Stimulated activated CD8-positive, alpha-beta memory T cell treated with anti-CD3 and anti-CD28 coated beads, Interleukin-15, amount 100 ng/mL, for 48 hours (primary cell): ENCODE data around the gene TBC1D9.

ENCODE experiments used
- DNase-seq, 2 donors: peaks; one replicate each; pipeline ENCODE4 v3.0.0-alpha.2; 2020; ENCODE audit warnings: low read depth in 2 of 2

The TBC1D9 gene

GRCh38 chr4:140720387-140721304 lies 35.5 kb downstream of the TBC1D9 start:
- DNase-seq: no peak

- DNase-seq: no peak
Observed at GRCh38 chr4:140719686-140720085, 36.5 kb downstream of the TBC1D9 start.

GRCh38 chr4:140719022-140719421 lies 37.2 kb downstream of the TBC1D9 start:
- no peak for DNase-seq

GRCh38 chr4:140718241-140718952 lies 37.8 kb downstream of the TBC1D9 start:
- DNase-seq: no peak

GRCh38 chr4:140717313-140717712 lies 38.9 kb downstream of the TBC1D9 start:
- DNase-seq: no peak

GRCh38 chr4:140715119-140715518 lies 41.1 kb downstream of the TBC1D9 start:
- DNase-seq: no peak

GRCh38 chr4:140711910-140712309 lies 44.3 kb downstream of the TBC1D9 start:
- DNase-seq: no peak

- no peak for DNase-seq
Observed at GRCh38 chr4:140710908-140711622, 45.1 kb downstream of the TBC1D9 start.

GRCh38 chr4:140707325-140707724 lies 48.9 kb downstream of the TBC1D9 start:
- DNase-seq: no peak

- no peak for DNase-seq
Observed at GRCh38 chr4:140706665-140707064, 49.5 kb downstream of the TBC1D9 start.

- DNase-seq: no peak
Observed at GRCh38 chr4:140706276-140706625, 49.9 kb downstream of the TBC1D9 start.

GRCh38 chr4:140705625-140706275 lies 50.4 kb downstream of the TBC1D9 start:
- no peak for DNase-seq

- no peak for DNase-seq
Observed at GRCh38 chr4:140704964-140705363, 51.2 kb downstream of the TBC1D9 start.

- DNase-seq: no peak
Observed at GRCh38 chr4:140704392-140704960, 51.7 kb downstream of the TBC1D9 start.

- no peak for DNase-seq
Observed at GRCh38 chr4:140703463-140703862, 52.7 kb downstream of the TBC1D9 start.

GRCh38 chr4:140702096-140702757 lies 54.0 kb downstream of the TBC1D9 start:
- no peak for DNase-seq

- DNase-seq: no peak
Observed at GRCh38 chr4:140701071-140701470, 55.1 kb downstream of the TBC1D9 start.

GRCh38 chr4:140697709-140698560 lies 58.2 kb downstream of the TBC1D9 start:
- DNase-seq: no peak

GRCh38 chr4:140695483-140695882 lies 60.7 kb downstream of the TBC1D9 start:
- DNase-seq: no peak

GRCh38 chr4:140693562-140693961 lies 62.6 kb downstream of the TBC1D9 start:
- no peak for DNase-seq
